Suppressor macrophage treated with lipopolysaccharide for 4 hours (primary cell): ENCODE data around the gene OSBPL8.
"Not testable (repeated sequence)": the region's sequence is repeated elsewhere in the genome, so short reads cannot be mapped to it uniquely, and the experiment has no call there.

Source experiments
- DNase-seq: peaks from one replicate; pipeline ENCODE4 v3.0.0-alpha.2; 2020

OSBPL8 gene

DNA sequence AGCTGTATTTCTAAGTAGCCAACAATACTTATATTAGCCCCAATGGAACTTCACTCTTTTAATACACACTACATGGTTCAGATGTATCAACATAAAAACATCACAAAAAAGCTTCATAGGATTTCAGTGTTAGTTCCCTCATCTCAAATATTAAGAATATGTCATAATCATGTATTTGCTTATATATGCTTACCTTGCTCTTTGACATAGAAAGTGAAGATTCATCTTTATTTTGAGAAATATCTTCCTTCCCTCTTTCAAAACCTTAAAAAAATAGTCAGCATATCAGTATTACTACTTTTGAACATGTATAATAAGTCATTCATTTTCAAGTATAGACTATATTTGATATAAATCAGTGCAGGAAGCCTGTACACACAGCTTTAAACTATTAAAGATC, 149.2 kb downstream of the OSBPL8 start:
- no peak for DNase-seq

GRCh38 chr12:76409074-76409473, 150.5 kb downstream of the OSBPL8 start:
- DNase-seq, result no peak

GRCh38 chr12:76407710-76408109, 151.9 kb downstream of the OSBPL8 start:
- no peak for DNase-seq

GRCh38 chr12:76402259-76402658, 157.3 kb downstream of the OSBPL8 start:
- DNase-seq, result no peak

DNA sequence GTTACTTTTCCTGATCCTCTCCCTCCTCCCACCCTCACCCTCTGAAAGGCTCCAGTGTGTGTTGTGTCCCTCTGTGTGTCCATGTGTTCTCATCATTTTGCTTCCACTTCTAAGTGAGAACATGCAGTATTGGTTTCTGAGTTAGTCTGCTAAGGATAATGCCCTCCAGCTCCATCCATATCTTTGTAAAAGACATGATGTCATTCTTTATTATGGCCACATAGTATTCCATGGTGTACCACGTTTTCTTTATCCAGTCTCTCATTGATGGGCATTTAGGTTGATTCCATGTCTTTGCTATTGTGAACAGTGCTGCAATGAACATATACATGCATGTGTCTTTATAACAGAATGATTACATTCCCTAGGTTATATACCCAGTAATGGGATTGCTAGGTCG, 159.4 kb downstream of the OSBPL8 start:
- DNase-seq, result no peak

- DNase-seq, result no peak
Observed at GRCh38 chr12:76399040-76399439, 160.5 kb downstream of the OSBPL8 start.

- no peak for DNase-seq
Observed at GRCh38 chr12:76398106-76398505, 161.5 kb downstream of the OSBPL8 start.

DNA sequence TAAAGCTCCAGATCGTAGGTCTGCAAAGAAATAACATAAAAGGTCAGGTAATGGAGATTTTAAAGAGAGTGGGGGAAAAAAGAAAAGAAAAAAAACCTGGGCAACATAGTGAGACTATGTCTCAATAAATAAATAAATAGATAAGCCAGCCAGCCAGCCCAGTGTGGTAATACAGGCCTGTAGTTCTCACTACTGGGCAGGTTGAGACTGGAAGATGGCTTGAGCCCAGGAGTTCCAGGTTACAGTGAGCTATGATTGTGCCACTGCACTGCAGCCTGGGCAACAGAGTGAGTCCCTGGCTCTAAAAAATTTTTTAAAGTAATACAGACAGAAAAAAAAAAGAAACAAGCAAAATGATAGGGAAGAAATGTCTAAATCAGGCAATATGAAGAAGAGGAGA, 168.1 kb downstream of the OSBPL8 start:
- no peak for DNase-seq

- DNase-seq, result no peak
Observed at GRCh38 chr12:76387614-76388013, 172.0 kb downstream of the OSBPL8 start.

- DNase-seq, result no peak
Observed at GRCh38 chr12:76384560-76384959, 175.0 kb downstream of the OSBPL8 start.

DNA sequence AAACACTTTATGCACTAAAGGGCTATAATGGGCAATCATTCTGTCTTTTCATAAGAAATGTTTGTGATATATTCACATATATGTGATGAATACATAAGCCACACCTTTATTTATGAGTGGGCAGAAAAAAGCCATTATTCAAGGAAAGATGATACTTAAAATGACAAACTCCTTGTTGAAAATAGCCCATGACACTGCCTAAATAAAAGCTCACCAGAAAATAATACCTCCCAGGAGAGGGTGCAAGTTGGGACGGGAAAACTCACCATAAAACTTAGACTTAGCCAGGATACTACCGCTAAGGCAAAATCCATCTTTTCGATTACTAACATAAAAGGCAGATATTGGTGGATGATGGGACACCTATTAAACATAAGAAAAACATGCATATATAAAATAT, 175.6 kb downstream of the OSBPL8 start:
- DNase-seq, result no peak

DNA sequence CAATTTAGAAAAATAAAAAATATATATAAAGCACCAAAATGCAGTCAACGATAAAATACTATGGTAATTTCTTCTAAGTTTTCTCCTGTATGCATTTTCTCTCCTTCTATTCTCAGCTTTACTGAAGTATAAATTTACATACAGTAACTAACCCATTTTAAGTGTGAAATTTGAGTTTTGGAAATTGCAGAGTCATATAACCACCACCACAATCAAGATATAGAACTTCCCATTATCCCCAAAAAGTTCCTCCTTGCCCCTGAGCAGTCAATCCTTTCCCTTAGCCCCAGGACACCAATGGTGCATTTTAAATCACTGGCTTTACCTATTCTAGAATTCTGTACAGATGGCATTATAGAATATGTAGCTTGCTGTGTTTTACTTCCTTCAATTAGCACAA, 180.3 kb downstream of the OSBPL8 start:
- DNase-seq, result no peak

GRCh38 chr12:76376876-76377275, 182.7 kb downstream of the OSBPL8 start:
- DNase-seq, result not testable (repeated sequence)

DNA sequence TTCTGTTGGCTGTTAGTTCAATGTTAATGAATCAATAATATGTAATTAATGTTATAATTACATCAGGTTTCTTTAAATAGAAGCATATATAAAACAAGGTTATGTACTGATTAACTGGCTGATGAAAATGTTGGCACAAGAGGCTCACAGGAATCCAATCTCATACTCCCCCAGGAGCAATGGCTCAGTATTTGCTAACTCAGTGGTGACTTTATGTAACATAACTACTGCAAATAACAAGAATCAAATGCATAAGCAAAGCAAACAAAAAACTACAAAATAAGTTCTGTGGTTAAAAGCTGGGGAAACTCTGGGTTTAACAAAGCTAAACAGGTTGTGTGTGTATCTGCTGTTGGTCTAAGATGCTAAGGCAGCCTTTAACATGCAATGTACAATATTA, 183.6 kb downstream of the OSBPL8 start:
- no peak for DNase-seq

DNA sequence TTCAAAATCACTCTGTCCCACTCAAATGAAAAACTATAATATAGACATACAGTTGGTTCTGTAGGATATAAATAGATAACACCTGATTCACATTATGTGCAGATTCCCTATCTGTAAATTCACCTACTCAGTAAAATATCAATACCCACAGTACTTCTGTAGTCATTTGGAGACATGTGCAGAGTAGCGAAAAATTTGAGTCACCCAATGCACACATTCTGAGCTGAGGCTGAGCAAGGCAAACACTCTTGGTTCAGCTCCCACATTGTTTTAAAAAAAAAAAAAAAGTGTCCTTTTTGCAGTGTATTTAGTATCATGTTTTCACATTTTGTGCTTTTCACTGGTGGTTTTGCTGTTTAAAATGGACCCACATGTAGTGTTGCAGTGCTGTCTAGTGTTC, 184.1 kb downstream of the OSBPL8 start:
- DNase-seq, result no peak

GRCh38 chr12:76374386-76375020, 185.1 kb downstream of the OSBPL8 start:
- no peak for DNase-seq

DNA sequence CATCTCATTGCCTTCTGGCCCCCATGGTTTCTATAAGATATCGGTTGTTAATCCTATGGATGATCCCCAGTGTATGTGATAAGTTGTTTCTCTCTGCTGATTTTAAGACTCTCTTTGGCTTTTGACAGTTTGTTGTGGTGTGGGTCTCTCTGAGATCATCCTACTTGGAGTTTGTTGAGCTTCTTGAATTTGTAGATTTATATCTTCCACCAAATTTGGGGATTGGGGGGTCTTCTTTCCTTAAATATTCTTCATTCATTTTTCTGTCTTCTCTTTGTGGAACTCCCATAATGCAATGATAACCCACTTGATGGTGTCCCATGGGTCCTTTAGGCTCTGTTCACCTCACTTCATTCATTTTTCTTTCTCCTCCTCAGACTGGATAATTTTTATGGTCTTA, 191.3 kb downstream of the OSBPL8 start:
- DNase-seq, result no peak

GRCh38 chr12:76366163-76366562, 193.4 kb downstream of the OSBPL8 start:
- DNase-seq, result no peak

GRCh38 chr12:76364131-76364530, 195.4 kb downstream of the OSBPL8 start:
- not testable (repeated sequence) for DNase-seq

DNA sequence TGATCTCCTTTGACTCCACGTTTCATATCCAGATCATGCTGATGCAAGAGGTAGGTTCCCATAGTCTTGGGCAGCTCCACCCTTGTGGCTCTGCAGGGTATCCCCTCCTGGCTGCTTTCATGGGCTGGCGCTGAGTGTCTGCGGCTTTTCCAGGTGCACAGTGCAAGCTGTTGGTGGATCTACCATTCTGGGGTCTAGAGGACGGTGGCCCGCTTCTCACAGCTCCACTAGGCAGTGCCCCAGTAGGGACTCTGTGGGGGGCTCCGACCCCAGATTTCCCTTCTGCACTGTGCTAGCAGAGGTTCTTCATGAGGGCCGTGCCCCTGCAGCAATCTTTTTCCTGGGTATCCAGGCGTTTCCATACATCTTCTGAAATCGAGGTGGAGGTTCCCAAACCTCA, 199.3 kb downstream of the OSBPL8 start:
- no peak for DNase-seq

GRCh38 chr12:76356071-76356470, 203.5 kb downstream of the OSBPL8 start:
- no peak for DNase-seq

DNA sequence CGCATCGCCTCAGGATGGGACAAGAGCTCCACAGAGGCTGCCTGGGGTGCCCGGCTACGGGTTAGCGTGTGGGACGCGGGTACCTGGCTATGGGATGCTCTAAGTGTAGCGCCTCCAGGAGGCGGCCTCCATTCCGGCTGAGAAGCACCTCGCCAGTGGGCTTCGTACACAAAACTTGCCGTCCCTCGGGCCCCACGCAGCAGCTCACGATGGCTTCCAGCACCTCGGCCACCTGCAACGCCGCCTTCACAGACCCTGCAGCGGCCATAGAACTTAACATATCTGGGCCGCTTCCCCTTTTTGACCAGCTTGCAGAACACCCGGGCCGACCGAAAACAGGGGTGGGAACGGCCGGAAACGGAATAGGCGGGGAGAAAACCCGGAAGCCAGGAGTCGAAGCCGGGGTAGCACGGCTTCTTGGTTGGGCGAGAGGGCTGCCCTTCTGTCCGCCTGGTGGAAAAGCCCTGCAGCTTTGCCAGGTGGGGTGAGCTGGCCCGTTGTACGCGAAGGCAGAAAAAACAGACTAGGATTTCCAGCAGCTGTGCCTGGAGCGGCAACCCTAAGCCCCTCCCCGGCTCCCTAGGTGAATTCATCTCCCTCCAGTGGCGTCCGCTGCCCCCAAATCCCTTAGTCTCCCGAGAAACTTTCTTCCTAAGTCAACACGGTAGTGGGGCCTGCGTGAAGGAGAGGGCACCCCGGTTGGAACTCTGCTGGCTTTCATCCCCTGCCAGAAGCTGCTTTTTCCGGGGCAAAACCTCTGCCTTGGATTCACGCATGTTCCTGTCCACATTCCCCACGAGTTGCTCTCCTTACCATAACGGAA, 211.3 kb downstream of the OSBPL8 start, which contains the start of gene BBS10:
BBS10 (minus strand) TSS at position 337 of the 823 bp plus-strand sequence; CDS start at position 280, 57 bp downstream.
- peak; percentile 96 for DNase-seq

GRCh38 chr12:76346798-76347420, 212.7 kb downstream of the OSBPL8 start:
- peak; percentile 80 for DNase-seq

- DNase-seq, result no peak
Observed at GRCh38 chr12:76346236-76346635, 213.3 kb downstream of the OSBPL8 start.
